Measurements from ENCODE around the gene ADAM15.

Gene ADAM15

GRCh38 chr1:155002464-155003226, 48.5 kb upstream of the ADAM15 start, which contains the start of gene ZBTB7B:
Gene ZBTB7B (plus strand): TSS chr1:155002802. CDS start chr1:155014661, 11,859 bp downstream.
- H3K27me3 ChIP-seq (ENCODE audit: control insufficient read depth, low read length) = no peaks in the 10 kb centered on the region
- TF ChIP-seq CTCF (IDR thresholded peaks at IDR 0.05; ENCODE audit: low read depth, low read length, poor library complexity, severe bottlenecking) (no peak), EZH2phosphoT487 (IDR thresholded peaks at IDR 0.05; ENCODE audit: borderline replicate concordance, low read length) (no peak; the same call in 1 of the 2 replicates)
- H3K79me2 ChIP-seq (ENCODE audit: control insufficient read depth, low read length) = peaks cover 28% of the 10 kb centered on the region
- H3K4me2 ChIP-seq (ENCODE audit: low read length) = peak within 1 kb of the TSS; percentile 93
- peaks cover 69% of the 10 kb centered on the region for H3K4me1 ChIP-seq (ENCODE audit: control insufficient read depth, low read length)
- no peaks in the 10 kb centered on the region for H4K20me1 ChIP-seq (ENCODE audit: control insufficient read depth, insufficient read depth, low read depth, low read length)
- H3K27ac ChIP-seq (ENCODE audit: low read depth, low read length) = peak within 1 kb of the TSS; percentile 80
- no peaks in the 10 kb centered on the region for H3K9me3 ChIP-seq (ENCODE audit: control insufficient read depth, insufficient read depth, low read length)
- no peaks in the 10 kb centered on the region for H3K9me2 ChIP-seq (replicated peaks; ENCODE audit: control insufficient read depth, low read length)
- peak within 1 kb of the TSS; percentile 93 for H3K4me3 ChIP-seq (ENCODE audit: low read length)
- H3F3A ChIP-seq (ENCODE audit: control insufficient read depth, insufficient read depth) = peaks cover 33% of the 10 kb centered on the region
- no peaks in the 10 kb centered on the region for H3K36me3 ChIP-seq (ENCODE audit: control insufficient read depth, low read length)

- no peaks in the 10 kb centered on the region for H4K20me1 ChIP-seq (ENCODE audit: control insufficient read depth, insufficient read depth, low read depth, low read length)
- H3K27me3 ChIP-seq (ENCODE audit: control insufficient read depth, low read length) = no peaks in the 10 kb centered on the region
- no peaks in the 10 kb centered on the region for H3K9me3 ChIP-seq (ENCODE audit: control insufficient read depth, insufficient read depth, low read length)
- peak overlapping the region; percentile 68 for H3K27ac ChIP-seq (ENCODE audit: low read depth, low read length)
- no peaks in the 10 kb centered on the region for H3K36me3 ChIP-seq (ENCODE audit: control insufficient read depth, low read length)
- H3K79me2 ChIP-seq (ENCODE audit: control insufficient read depth, low read length) = peaks cover 28% of the 10 kb centered on the region
- H3F3A ChIP-seq (ENCODE audit: control insufficient read depth, insufficient read depth) = peaks cover 31% of the 10 kb centered on the region
- peak overlapping the region; percentile 93 for H3K4me2 ChIP-seq (ENCODE audit: low read length)
- no peaks in the 10 kb centered on the region for H3K9me2 ChIP-seq (replicated peaks; ENCODE audit: control insufficient read depth, low read length)
- H3K4me3 ChIP-seq (ENCODE audit: low read length) = peak overlapping the region; percentile 93
- TF ChIP-seq CTCF (IDR thresholded peaks at IDR 0.05; ENCODE audit: low read depth, low read length, poor library complexity, severe bottlenecking) (no peak), EZH2phosphoT487 (IDR thresholded peaks at IDR 0.05; ENCODE audit: borderline replicate concordance, low read length) (no peak)
- peaks cover 74% of the 10 kb centered on the region for H3K4me1 ChIP-seq (ENCODE audit: control insufficient read depth, low read length)
Observed at GRCh38 chr1:155003227-155003765, 47.8 kb upstream of the ADAM15 start.

GRCh38 chr1:155003766-155004351, 47.3 kb upstream of the ADAM15 start:
- Histone ChIP-seq H4K20me1 (ENCODE audit: control insufficient read depth, insufficient read depth, low read depth, low read length) (no peaks in the 10 kb centered on the region), H3K9me3 (ENCODE audit: control insufficient read depth, insufficient read depth, low read length) (no peaks in the 10 kb centered on the region), H3K4me1 (ENCODE audit: control insufficient read depth, low read length) (peaks cover 76% of the 10 kb centered on the region), H3K4me3 (ENCODE audit: low read length) (peak overlapping the region; percentile 93), H3K27ac (ENCODE audit: low read depth, low read length) (peak overlapping the region; percentile 68), H3K79me2 (ENCODE audit: control insufficient read depth, low read length) (peaks cover 28% of the 10 kb centered on the region), H3K36me3 (ENCODE audit: control insufficient read depth, low read length) (no peaks in the 10 kb centered on the region), H3F3A (ENCODE audit: control insufficient read depth, insufficient read depth) (peaks cover 31% of the 10 kb centered on the region), H3K4me2 (ENCODE audit: low read length) (peak overlapping the region; percentile 93), H3K27me3 (ENCODE audit: control insufficient read depth, low read length) (no peaks in the 10 kb centered on the region), H3K9me2 (replicated peaks; ENCODE audit: control insufficient read depth, low read length) (no peaks in the 10 kb centered on the region)
- no peak for TF ChIP-seq CTCF (IDR thresholded peaks at IDR 0.05; ENCODE audit: low read depth, low read length, poor library complexity, severe bottlenecking)
- no peak for TF ChIP-seq EZH2phosphoT487 (IDR thresholded peaks at IDR 0.05; ENCODE audit: borderline replicate concordance, low read length)

All from DOHH2 (cell line).